ENCODE data around the gene KLK14. TPM values are rescaled to one million over a fixed set of nuclear protein-coding genes. Genes with fewer than 3 reads are reported as not detected.

The KLK14 gene
- polyA plus RNA-seq, 2 of the 4 experiments (the other 2 are of a cell fraction), result 0.14 to 0.44 TPM

DNA sequence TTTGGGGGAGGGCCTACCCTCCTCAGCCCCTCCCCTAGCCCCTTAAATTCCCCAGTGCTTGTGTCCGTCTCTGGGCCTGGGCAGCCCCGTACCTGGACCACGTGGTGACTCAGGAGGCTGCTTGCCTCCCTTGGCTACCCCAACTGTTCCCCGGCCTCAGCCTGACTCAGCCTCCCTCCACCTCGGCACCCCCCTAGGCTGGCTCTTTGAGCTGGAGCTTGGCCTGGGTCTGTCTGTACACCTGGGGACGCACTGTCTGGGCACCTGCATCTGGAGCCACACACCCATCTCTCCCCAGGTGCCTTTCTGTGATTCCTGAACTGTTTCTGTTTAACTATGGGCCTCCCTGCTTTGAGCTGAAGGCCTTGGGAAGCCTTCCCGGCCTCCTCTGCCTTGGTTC, 1.8 kb upstream of the KLK14 start:
- WGBS (ENCODE audit: missing lambda C conversion rate), result 58% methylated on average over 6 of the region's 7 CpGs
- H3K9me3 ChIP-seq, result no peaks in the 10 kb centered on the region
- no peaks in the 10 kb centered on the region for H3K4me1 ChIP-seq
- FAIRE-seq (no peak), DNase-seq (ENCODE audit: low read depth in 1 of 2, low spot score in 1 of 2) (no peak), ATAC-seq (no peak; a peak in 1 of 6 replicates)
- H3K4me3 ChIP-seq, result no peak overlapping the region
- TF ChIP-seq KDM1A (IDR thresholded peaks at IDR 0.05; ENCODE audit: low read depth) (no peak), SMC3 (IDR thresholded peaks at IDR 0.05) (no peak), ZNF302 (CRISPR knock-in tag; IDR thresholded peaks at IDR 0.05) (no peak), ZSCAN20 (CRISPR knock-in tag; IDR thresholded peaks at IDR 0.05) (no peak), FOSL2 (IDR thresholded peaks at IDR 0.05) (no peak), FOSL2 (CRISPR knock-in tag; IDR thresholded peaks at IDR 0.05) (no peak), GATA3 (IDR thresholded peaks at IDR 0.05; ENCODE audit: borderline replicate concordance) (no peak), JUN (IDR thresholded peaks at IDR 0.05) (no peak)
- TF ChIP-seq, protein P1, sequence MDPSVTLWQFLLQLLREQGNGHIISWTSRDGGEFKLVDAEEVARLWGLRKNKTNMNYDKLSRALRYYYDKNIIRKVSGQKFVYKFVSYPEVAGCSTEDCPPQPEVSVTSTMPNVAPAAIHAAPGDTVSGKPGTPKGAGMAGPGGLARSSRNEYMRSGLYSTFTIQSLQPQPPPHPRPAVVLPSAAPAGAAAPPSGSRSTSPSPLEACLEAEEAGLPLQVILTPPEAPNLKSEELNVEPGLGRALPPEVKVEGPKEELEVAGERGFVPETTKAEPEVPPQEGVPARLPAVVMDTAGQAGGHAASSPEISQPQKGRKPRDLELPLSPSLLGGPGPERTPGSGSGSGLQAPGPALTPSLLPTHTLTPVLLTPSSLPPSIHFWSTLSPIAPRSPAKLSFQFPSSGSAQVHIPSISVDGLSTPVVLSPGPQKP (IDR thresholded peaks at IDR 0.05; ENCODE audit: low read depth, low read length), result no peak
- POLR2A ChIA-PET, result no interaction called here
- CTCF ChIA-PET, result interaction anchor here (0.7 to 4.1 kb wide), 2 partner anchors 11 to 238 kb away, joined by 3 to 30 read pairs; no protein-coding TSS in a partner anchor
- no peak overlapping the region for H3K4me2 ChIP-seq
- H3K27ac ChIP-seq, result no peak overlapping the region

DNA sequence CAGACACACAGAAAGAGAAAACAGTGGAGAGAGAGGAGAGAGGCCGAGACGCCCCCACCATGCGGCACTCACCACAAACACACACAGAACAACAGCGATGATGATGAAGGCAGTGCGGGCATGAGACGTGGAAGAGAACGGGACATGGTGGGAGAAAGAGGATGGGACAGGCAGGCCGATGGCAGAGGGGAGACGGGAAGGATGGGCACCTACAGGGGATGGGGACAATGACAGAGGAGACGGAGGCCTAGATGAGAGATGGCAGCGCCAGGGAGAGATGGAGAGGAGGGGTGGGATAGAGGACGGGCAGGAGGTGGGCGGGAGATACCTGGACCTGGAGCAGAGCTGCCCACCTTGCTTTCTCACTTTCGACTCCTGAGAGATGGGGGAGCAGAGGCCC, 1.1 kb upstream of the KLK14 start:
- H3K4me2 ChIP-seq, result no peak overlapping the region
- CTCF ChIA-PET, result interaction anchor here (4.1 kb wide), 1 partner anchor 11 kb away, joined by 30 read pairs; no protein-coding TSS in a partner anchor
- DNase-seq (ENCODE audit: low read depth in 1 of 2, low spot score in 1 of 2) (no peak), FAIRE-seq (no peak), ATAC-seq (peak; percentile 12 to 43; a peak in 1 of 6 replicates)
- H3K9me3 ChIP-seq, result no peaks in the 10 kb centered on the region
- H3K4me1 ChIP-seq, result no peaks in the 10 kb centered on the region
- no peak overlapping the region for H3K27ac ChIP-seq
- no peak overlapping the region for H3K4me3 ChIP-seq
- 50% methylated on average over 14 of the region's 14 CpGs for WGBS (ENCODE audit: missing lambda C conversion rate)
- POLR2A ChIA-PET, result no interaction called here
- TF ChIP-seq NR3C1 (IDR thresholded peaks at IDR 0.05), result no peak
- TF ChIP-seq ZSCAN20 (CRISPR knock-in tag; IDR thresholded peaks at IDR 0.05), result no peak
- no peak for TF ChIP-seq EP300 (IDR thresholded peaks at IDR 0.05)
- TF ChIP-seq, protein P2, sequence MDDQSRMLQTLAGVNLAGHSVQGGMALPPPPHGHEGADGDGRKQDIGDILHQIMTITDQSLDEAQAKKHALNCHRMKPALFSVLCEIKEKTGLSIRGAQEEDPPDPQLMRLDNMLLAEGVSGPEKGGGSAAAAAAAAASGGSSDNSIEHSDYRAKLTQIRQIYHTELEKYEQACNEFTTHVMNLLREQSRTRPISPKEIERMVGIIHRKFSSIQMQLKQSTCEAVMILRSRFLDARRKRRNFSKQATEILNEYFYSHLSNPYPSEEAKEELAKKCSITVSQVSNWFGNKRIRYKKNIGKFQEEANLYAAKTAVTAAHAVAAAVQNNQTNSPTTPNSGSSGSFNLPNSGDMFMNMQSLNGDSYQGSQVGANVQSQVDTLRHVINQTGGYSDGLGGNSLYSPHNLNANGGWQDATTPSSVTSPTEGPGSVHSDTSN (IDR thresholded peaks at IDR 0.05), result no peak
- TF ChIP-seq, protein P3, sequence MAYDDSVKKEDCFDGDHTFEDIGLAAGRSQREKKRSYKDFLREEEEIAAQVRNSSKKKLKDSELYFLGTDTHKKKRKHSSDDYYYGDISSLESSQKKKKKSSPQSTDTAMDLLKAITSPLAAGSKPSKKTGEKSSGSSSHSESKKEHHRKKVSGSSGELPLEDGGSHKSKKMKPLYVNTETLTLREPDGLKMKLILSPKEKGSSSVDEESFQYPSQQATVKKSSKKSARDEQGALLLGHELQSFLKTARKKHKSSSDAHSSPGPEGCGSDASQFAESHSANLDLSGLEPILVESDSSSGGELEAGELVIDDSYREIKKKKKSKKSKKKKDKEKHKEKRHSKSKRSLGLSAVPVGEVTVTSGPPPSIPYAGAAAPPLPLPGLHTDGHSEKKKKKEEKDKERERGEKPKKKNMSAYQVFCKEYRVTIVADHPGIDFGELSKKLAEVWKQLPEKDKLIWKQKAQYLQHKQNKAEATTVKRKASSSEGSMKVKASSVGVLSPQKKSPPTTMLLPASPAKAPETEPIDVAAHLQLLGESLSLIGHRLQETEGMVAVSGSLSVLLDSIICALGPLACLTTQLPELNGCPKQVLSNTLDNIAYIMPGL (CRISPR knock-in tag; IDR thresholded peaks at IDR 0.05; ENCODE audit: borderline replicate concordance), result no peak
- no peak for TF ChIP-seq HDAC2 (IDR thresholded peaks at IDR 0.05)
- TF ChIP-seq EHF (CRISPR knock-in tag; IDR thresholded peaks at IDR 0.05), result no peak
- no peak for TF ChIP-seq JUN (IDR thresholded peaks at IDR 0.05)
- no peak for TF ChIP-seq RNF2 (IDR thresholded peaks at IDR 0.05; ENCODE audit: borderline replicate concordance, low read depth)
- TF ChIP-seq FOSB (CRISPR knock-in tag; IDR thresholded peaks at IDR 0.05), result no peak
- TF ChIP-seq, protein P4, sequence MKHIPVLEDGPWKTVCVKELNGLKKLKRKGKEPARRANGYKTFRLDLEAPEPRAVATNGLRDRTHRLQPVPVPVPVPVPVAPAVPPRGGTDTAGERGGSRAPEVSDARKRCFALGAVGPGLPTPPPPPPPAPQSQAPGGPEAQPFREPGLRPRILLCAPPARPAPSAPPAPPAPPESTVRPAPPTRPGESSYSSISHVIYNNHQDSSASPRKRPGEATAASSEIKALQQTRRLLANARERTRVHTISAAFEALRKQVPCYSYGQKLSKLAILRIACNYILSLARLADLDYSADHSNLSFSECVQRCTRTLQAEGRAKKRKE (CRISPR knock-in tag; IDR thresholded peaks at IDR 0.05; ENCODE audit: low read depth), result no peak
- no peak for TF ChIP-seq TP53 (CRISPR knock-in tag; IDR thresholded peaks at IDR 0.05)
- TF ChIP-seq ZFP36 (IDR thresholded peaks at IDR 0.05; ENCODE audit: borderline replicate concordance, partially characterized antibody), result no peak
- no peak for TF ChIP-seq HOXB13 (CRISPR knock-in tag; IDR thresholded peaks at IDR 0.05; ENCODE audit: low read depth)
- no peak for TF ChIP-seq ZNF302 (CRISPR knock-in tag; IDR thresholded peaks at IDR 0.05)
- TF ChIP-seq MAFK (IDR thresholded peaks at IDR 0.05; ENCODE audit: partially characterized antibody), result no peak

Data from A549 (cell line).